AG10803 (cell line): ENCODE data around the gene KRT1.

Experiments used
- DNase-seq: peaks from one replicate; pipeline ENCODE4 v3.0.0; 2010; ENCODE audit warnings: low read depth
- H3K4me3 ChIP-seq: 2 replicates; pipeline ENCODE4 v1.5.1; 2011; ENCODE audit warnings: mild to moderate bottlenecking, low read length, control low read depth
- CTCF ChIP-seq: conservative IDR thresholded peaks from 2 replicates; pipeline ENCODE4 v1.5.1; 2011; ENCODE audit warnings: mild to moderate bottlenecking, low read length, control low read depth, inconsistent platforms

Gene KRT1

GRCh38 chr12:52628111-52628507, 52.1 kb downstream of the KRT1 start:
- DNase-seq: no peak
- TF ChIP-seq CTCF: no peak
- no peak overlapping the region for H3K4me3 ChIP-seq

- no peak for DNase-seq
- no peak overlapping the region for H3K4me3 ChIP-seq
- no peak for TF ChIP-seq CTCF
Observed at GRCh38 chr12:52627395-52628110, 52.7 kb downstream of the KRT1 start.
